ENCODE measurements around the gene VRTN.

GRCh38 chr14:74382231-74382630 is 34.0 kb downstream of the VRTN start:
- TF ChIP-seq CTCF (IDR thresholded peaks at IDR 0.05) = no peak
- TF ChIP-seq POLR2A (IDR thresholded peaks at IDR 0.05) = no peak
